HG02642 (cell line): ENCODE data around the gene ZC3H18.

ENCODE experiments used
- ATAC-seq: cut with Tn5 transposase; IDR thresholded peaks from one replicate; pipeline ENCODE4 v1.9.1; 2021; ENCODE audit warnings: mild to moderate bottlenecking; ENCODE audit not compliant: unreplicated experiment, poor library complexity

Gene ZC3H18

DNA sequence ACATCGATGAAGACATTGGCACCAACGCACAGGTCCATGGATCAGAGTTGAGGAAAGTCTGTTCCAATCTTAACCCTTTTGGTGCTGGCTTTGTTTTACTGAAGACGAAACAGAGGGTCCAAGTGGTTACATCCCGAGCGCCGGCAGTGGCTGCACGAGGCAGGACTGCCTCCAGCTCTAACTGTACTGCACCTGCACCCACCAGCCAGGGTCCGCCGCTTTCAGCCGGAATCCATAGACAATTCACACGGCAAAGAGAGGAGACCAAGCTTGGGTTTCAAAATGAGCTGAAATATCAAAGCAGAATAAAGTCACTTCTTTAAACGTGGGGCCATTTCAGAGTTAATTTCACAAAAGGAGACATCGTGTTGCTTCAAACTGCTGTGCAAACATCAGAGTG is 21.2 kb upstream of the ZC3H18 start:
- ATAC-seq: no peak

GRCh38 chr16:88549671-88550245 is 20.4 kb upstream of the ZC3H18 start:
- ATAC-seq: no peak

- ATAC-seq: no peak
Observed at GRCh38 chr16:88550246-88550661, 19.9 kb upstream of the ZC3H18 start.

DNA sequence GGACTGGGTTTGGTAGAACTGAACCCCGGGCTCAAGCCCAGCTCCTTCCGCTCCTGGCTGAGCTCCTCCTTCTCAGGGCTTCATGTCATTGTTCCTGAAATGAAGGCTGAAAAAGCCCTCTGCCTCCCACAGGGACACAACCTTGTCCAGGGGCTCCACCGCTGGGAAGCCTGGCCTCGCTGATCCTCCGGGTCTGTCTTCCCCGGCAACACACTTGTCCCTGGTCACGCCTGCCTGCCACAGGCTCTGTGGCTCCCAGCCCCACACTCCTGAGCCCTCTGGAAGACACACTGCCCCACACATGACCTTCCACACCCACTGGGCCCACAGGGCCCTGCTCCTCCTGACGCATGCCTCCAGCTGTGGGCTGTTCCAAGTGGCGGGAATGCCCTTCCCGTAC is 18.0 kb upstream of the ZC3H18 start:
- ATAC-seq: no peak

GRCh38 chr16:88552815-88553214 is 17.4 kb upstream of the ZC3H18 start:
- no peak for ATAC-seq

- ATAC-seq: no peak
Observed at GRCh38 chr16:88553739-88554138, 16.5 kb upstream of the ZC3H18 start.

GRCh38 chr16:88554711-88555264 is 15.4 kb upstream of the ZC3H18 start:
- no peak for ATAC-seq

GRCh38 chr16:88556294-88556988 is 13.8 kb upstream of the ZC3H18 start:
- no peak for ATAC-seq

GRCh38 chr16:88558457-88559442 is 11.5 kb upstream of the ZC3H18 start:
- ATAC-seq: no peak

- ATAC-seq: no peak
Observed at GRCh38 chr16:88560714-88561484, 9.3 kb upstream of the ZC3H18 start.

DNA sequence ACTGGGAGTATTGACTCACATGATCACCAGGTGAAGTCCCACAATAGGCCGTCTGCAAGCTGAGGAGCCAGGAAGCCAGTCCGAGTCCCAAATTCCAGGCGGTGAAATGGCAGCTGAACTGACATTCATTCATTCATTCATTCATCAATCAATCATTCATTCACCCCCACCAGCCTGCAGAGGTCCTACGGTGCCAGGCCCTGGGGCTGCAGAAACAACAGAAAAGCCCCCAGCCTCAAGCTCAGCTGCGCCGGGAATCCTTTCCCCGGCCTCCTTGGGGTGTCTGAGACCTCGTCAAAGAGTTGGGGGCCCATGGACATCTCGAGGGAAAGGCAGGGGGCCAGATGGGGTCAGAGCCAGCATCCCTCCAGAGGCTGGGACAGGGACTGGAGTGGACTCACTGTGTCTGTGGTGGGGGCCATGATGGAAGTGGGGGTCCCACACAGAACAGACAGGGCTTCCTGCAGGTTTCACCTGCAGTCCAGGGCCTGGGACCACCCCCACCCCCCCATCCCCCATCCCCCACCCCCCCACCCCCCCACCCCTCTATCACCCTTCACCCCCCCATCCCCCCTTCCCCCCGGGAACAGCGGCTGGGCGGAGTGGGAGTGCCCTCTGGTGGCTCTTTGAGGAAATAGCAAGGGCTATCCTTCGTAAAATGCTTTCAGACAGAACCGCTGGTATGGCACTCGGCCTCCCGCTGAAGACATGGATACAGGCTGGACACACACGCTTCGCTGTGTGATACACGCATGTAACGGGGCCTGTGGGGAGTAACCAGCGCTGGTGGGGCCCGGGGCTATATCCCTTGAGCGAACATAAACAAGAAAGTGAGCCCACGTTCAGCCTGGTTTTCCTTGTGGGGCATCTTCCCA is 8.5 kb upstream of the ZC3H18 start:
- no peak for ATAC-seq

GRCh38 chr16:88566158-88566557 is 4.0 kb upstream of the ZC3H18 start:
- ATAC-seq: no peak

DNA sequence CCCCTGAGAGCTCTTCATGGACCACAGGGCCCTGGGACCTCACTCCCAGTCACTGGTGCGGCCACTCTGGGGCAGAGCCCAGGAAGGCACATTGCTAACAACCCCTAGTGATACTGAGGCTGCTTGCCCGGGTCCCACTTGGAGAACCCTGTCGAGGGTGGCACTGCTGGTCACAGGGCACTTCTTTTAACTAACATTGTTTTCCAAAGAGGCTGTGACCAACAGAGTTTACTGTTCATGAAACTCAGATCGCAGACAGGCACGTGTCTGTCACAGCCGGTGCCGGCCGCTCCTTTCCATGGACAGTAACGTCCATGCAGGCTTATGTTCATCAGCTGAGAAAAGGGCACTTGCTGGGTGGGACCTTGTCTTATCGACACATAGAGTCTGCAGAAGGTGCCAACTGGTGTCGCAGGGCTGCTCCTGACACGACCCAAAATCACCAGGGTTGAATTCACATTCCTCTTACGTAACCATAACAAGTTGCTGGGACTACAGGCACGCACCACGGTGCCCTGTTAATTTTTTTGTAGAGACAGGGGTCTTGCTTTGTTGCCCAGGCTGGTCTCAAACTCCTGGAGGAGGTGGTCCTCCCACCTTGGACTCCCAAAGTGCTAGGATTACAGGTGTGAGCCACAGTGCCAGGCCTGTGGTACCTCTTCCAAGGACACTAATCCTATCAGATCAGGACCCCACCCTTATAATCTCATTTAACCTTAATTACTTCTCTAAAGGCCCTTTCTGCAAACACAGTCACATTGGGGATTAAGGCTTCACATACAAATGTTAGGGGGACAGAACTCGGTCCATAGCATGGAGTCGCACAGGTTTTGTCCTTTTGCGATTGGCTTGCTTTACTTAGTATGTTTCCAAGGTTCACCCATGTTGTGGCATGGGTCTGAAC is 1.2 kb upstream of the ZC3H18 start:
- no peak for ATAC-seq

DNA sequence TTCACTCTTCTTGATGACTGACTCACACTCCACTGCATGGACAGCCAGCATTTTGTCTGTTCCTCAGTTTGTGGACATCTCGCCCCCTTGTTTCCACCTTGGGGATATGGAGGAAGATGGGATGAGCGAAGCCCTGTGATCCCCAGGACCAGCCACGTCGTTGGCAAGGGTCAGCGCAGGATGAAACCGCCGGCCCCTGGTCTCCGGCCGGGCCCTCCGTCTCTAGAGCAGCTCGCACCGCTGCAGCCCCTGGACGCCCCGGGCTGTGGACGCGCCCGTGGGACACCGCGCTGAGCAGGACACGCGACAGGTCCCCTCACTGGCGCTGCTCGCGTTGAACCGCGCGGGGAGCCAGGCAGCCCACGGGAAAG is 604 bp upstream of the ZC3H18 start:
- peak; percentile 32 for ATAC-seq

- ATAC-seq: peak; percentile 32
Observed at GRCh38 chr16:88570691-88571092, 489 bp downstream of the ZC3H18 start.

- ATAC-seq: no peak
Observed at GRCh38 chr16:88575251-88575650, 5.0 kb downstream of the ZC3H18 start.

- no peak for ATAC-seq
Observed at GRCh38 chr16:88576307-88576706, 6.1 kb downstream of the ZC3H18 start.

GRCh38 chr16:88577166-88577565 is 7.0 kb downstream of the ZC3H18 start:
- ATAC-seq: no peak
